Trophoblast cell (in vitro differentiated cells and primary cell): ENCODE results near the gene GALNT16.

Experiments used
- DNase-seq, 2 donors: peaks; one replicate each; pipeline ENCODE4 v3.0.0-alpha.2; 2016
- H2AFZ ChIP-seq: 2 replicates; pipeline ENCODE4 v1.6.1; 2013; ENCODE audit warnings: low read length, moderate library complexity, mild to moderate bottlenecking; ENCODE audit not compliant: insufficient read depth, poor library complexity
- H2AK5ac ChIP-seq: 2 replicates; pipeline ENCODE4 v1.6.1; 2013; ENCODE audit warnings: mild to moderate bottlenecking, low read length
- H2BK120ac ChIP-seq: 2 replicates; pipeline ENCODE4 v1.6.1; 2013; ENCODE audit warnings: low read length, mild to moderate bottlenecking, moderate library complexity; ENCODE audit not compliant: insufficient read depth, poor library complexity
- H2BK12ac ChIP-seq: 2 replicates; pipeline ENCODE4 v1.6.1; 2013; ENCODE audit warnings: mild to moderate bottlenecking, low read length, moderate library complexity
- H2BK5ac ChIP-seq: 2 replicates; pipeline ENCODE4 v1.6.1; 2013; ENCODE audit warnings: low read length, low read depth, moderate library complexity, mild to moderate bottlenecking; ENCODE audit not compliant: poor library complexity
- H3K14ac ChIP-seq: 2 replicates; pipeline ENCODE4 v1.6.1; 2013; ENCODE audit warnings: mild to moderate bottlenecking, low read length
- H3K18ac ChIP-seq: 2 replicates; pipeline ENCODE4 v1.6.1; 2013; ENCODE audit warnings: mild to moderate bottlenecking, low read length
- H3K23ac ChIP-seq: 2 replicates; pipeline ENCODE4 v1.6.1; 2013; ENCODE audit warnings: low read length
- H3K27ac ChIP-seq: 2 replicates; pipeline ENCODE4 v1.5.1; 2013; ENCODE audit warnings: low read depth, mild to moderate bottlenecking, inconsistent platforms, low read length, moderate library complexity
- H3K27me3 ChIP-seq: 2 replicates; pipeline ENCODE4 v1.6.1; 2013; ENCODE audit warnings: inconsistent platforms, mild to moderate bottlenecking, low read length, moderate library complexity; ENCODE audit not compliant: insufficient read depth
- H3K36me3 ChIP-seq, 2 experiments: 1 replicate in 1 of 2; 2 replicates in 1 of 2; pipeline ENCODE4 v1.6.1; 2013; ENCODE audit warnings: low read length in 2 of 2, mild to moderate bottlenecking in 2 of 2, moderate library complexity in 1 of 2; ENCODE audit not compliant: insufficient read depth in 2 of 2, control insufficient read depth in 1 of 2
- H3K4ac ChIP-seq: 2 replicates; pipeline ENCODE4 v1.6.1; 2013; ENCODE audit warnings: low read depth, mild to moderate bottlenecking, low read length, moderate library complexity
- H3K4me1 ChIP-seq, 2 experiments: 1 replicate in 1 of 2; 2 replicates in 1 of 2; pipeline ENCODE4 v1.6.1; 2013; ENCODE audit warnings: low read length in 2 of 2, mild to moderate bottlenecking in 2 of 2, moderate library complexity in 1 of 2; ENCODE audit not compliant: insufficient read depth in 2 of 2, control insufficient read depth in 1 of 2
- H3K4me2 ChIP-seq: 2 replicates; pipeline ENCODE4 v1.6.1; 2013; ENCODE audit warnings: inconsistent platforms, mild to moderate bottlenecking, low read length, moderate library complexity
- H3K4me3 ChIP-seq: 2 replicates; pipeline ENCODE4 v1.5.1; 2013; ENCODE audit warnings: mild to moderate bottlenecking, low read depth, low read length, inconsistent platforms
- H3K79me1 ChIP-seq: one replicate; pipeline ENCODE4 v1.6.1; 2013; ENCODE audit warnings: low read length
- H3K79me2 ChIP-seq: 2 replicates; pipeline ENCODE4 v1.6.1; 2013; ENCODE audit warnings: low read length, mild to moderate bottlenecking; ENCODE audit not compliant: control insufficient read depth, insufficient read depth, poor library complexity
- H3K9ac ChIP-seq: 2 replicates; pipeline ENCODE4 v1.6.1; 2013; ENCODE audit warnings: mild to moderate bottlenecking, low read length
- H3K9me3 ChIP-seq: 2 replicates; pipeline ENCODE4 v1.6.1; 2013; ENCODE audit warnings: low read depth, mild to moderate bottlenecking, control low read depth, inconsistent platforms, low read length; ENCODE audit not compliant: insufficient read depth
- H4K12ac ChIP-seq: 2 replicates; pipeline ENCODE4 v1.6.1; 2013; ENCODE audit warnings: low read depth, mild to moderate bottlenecking, low read length, moderate library complexity
- H4K8ac ChIP-seq: 2 replicates; pipeline ENCODE4 v1.6.1; 2013; ENCODE audit warnings: low read depth, mild to moderate bottlenecking, low read length, moderate library complexity
- H4K91ac ChIP-seq: one replicate; pipeline ENCODE4 v1.6.1; 2013; ENCODE audit warnings: low read depth, mild to moderate bottlenecking, low read length, moderate library complexity
- WGBS: extraction: QIAGEN DNeasy Blood & Tissue Kit; methylation state at CpG from one replicate; pipeline ENCODE4 v1.1.7; 2013; ENCODE audit warnings: missing lambda C conversion rate; ENCODE audit not compliant: insufficient read length, insufficient coverage; ENCODE audit errors: extremely low coverage; 5-methylcytosine and 5-hydroxymethylcytosine counted together

Gene GALNT16

DNA sequence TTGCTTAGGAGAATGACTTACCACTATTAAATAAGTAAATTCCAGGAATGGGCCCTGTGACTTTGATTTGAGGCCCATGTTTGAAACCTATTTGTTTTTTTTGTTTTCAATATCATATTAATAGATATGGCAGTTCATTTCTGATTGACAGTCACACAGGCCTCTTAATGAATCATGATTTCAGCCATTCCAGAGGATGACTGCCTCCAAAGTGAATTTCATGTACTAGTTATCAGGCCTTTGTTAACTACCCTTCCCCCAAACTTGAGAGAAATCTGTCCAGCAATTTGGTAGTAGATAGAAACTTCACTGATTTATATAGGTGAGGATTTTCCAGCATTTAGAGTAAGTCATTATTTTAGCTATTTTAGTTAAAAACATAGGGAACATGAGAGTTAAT lies 25.9 kb upstream of the GALNT16 start:
- H3K14ac ChIP-seq, result no peak overlapping the region
- no peaks in the 10 kb centered on the region for H3K27me3 ChIP-seq
- no peaks in the 10 kb centered on the region for H3K79me2 ChIP-seq
- no peak overlapping the region for H3K18ac ChIP-seq
- H3K4me1 ChIP-seq, result peaks cover 0 to 2% of the 10 kb centered on the region in 2 experiments
- H4K91ac ChIP-seq, result no peak overlapping the region
- no peaks in the 10 kb centered on the region for H3K9me3 ChIP-seq
- no peak overlapping the region for H4K12ac ChIP-seq
- H2BK12ac ChIP-seq, result no peak overlapping the region
- no peak overlapping the region for H2BK120ac ChIP-seq
- H3K4me2 ChIP-seq, result no peak overlapping the region
- peaks cover 11 to 20% of the 10 kb centered on the region in 2 experiments for H3K36me3 ChIP-seq
- no peak overlapping the region for H2AK5ac ChIP-seq
- no peak overlapping the region for H3K27ac ChIP-seq
- no peak overlapping the region for H2AFZ ChIP-seq
- H3K4me3 ChIP-seq, result no peak overlapping the region
- DNase-seq, result no peak
- no peak overlapping the region for H3K4ac ChIP-seq
- no peak overlapping the region for H3K9ac ChIP-seq
- H2BK5ac ChIP-seq, result no peak overlapping the region
- H4K8ac ChIP-seq, result no peak overlapping the region
- H3K79me1 ChIP-seq, result no peaks in the 10 kb centered on the region
- no peak overlapping the region for H3K23ac ChIP-seq

DNA sequence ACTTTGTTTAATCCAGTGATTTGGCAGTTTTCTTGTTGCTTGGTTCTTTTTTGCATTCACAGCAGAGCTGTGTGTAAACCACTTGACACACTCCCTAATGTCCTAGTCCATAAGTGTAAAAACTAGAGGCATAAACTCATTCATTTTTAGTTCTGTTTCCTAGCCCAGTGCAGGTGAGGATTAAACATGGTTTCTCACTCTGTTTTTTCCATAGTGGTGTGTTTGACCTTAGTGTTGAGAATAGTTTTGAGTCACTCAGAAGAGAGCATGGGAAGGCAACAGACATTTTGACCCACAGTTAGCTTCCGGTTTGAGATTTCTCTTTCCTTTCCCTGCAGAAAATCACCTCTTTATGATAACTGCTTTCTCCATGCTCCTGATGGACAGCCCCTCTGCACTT lies 24.2 kb upstream of the GALNT16 start:
- whole genome bisulfite sequencing, result no CpG with 5 or more reads among the region's 1 CpG
- Histone ChIP-seq H2AFZ (no peak overlapping the region), H2AK5ac (no peak overlapping the region)

DNA sequence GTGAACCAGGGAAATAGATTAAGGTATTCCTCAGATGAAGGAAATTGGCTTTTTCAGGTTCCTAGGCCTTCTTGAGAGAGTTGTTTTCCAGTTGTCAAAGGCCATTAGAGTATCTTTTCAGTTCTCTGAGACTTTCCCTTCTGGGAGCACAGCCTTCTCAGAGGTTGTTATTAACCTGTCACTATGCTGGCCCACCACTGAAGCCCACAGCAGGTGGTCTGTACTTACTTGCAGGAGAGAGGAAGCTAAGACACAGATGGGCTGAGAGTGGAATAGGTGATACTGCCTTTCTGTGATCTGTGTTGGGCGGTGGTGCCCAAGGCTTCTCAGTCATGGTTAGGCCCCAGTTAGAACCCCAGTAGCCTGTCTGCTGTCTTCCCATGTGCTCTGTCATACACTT lies 22.8 kb upstream of the GALNT16 start:
- H4K8ac ChIP-seq, result no peak overlapping the region
- peaks cover 9 to 22% of the 10 kb centered on the region in 2 experiments for H3K36me3 ChIP-seq
- H2AFZ ChIP-seq, result no peak overlapping the region
- H3K79me2 ChIP-seq, result no peaks in the 10 kb centered on the region
- H3K27ac ChIP-seq, result no peak overlapping the region
- no peak for DNase-seq
- no peak overlapping the region for H2BK12ac ChIP-seq
- no peak overlapping the region for H3K9ac ChIP-seq
- H3K9me3 ChIP-seq, result no peaks in the 10 kb centered on the region
- no peak overlapping the region for H2AK5ac ChIP-seq
- no peak overlapping the region for H3K4me2 ChIP-seq
- H4K91ac ChIP-seq, result no peak overlapping the region
- no CpG with 5 or more reads among the region's 1 CpG for whole genome bisulfite sequencing
- H3K4me3 ChIP-seq, result no peak overlapping the region
- H3K27me3 ChIP-seq, result no peaks in the 10 kb centered on the region
- no peaks in the 10 kb centered on the region for H3K79me1 ChIP-seq
- no peak overlapping the region for H4K12ac ChIP-seq
- no peaks in the 10 kb centered on the region for H3K4me1 ChIP-seq
- H3K4ac ChIP-seq, result no peak overlapping the region
- no peak overlapping the region for H3K23ac ChIP-seq
- no peak overlapping the region for H3K18ac ChIP-seq
- no peak overlapping the region for H2BK120ac ChIP-seq
- no peak overlapping the region for H3K14ac ChIP-seq
- no peak overlapping the region for H2BK5ac ChIP-seq

More for the DNA sequence above, 24.2 kb upstream of the GALNT16 start:
- Histone ChIP-seq H2BK120ac (no peak overlapping the region), H3K23ac (no peak overlapping the region), H3K36me3 (peaks cover 9 to 20% of the 10 kb centered on the region in 2 experiments), H3K9ac (no peak overlapping the region), H3K79me1 (no peaks in the 10 kb centered on the region), H3K18ac (no peak overlapping the region), H4K12ac (no peak overlapping the region), H3K9me3 (no peaks in the 10 kb centered on the region), H4K91ac (no peak overlapping the region), H3K14ac (no peak overlapping the region), H3K4ac (no peak overlapping the region), H3K27ac (no peak overlapping the region), H3K4me2 (no peak overlapping the region), H3K79me2 (no peaks in the 10 kb centered on the region), H2BK12ac (no peak overlapping the region), H3K4me3 (no peak overlapping the region), H2BK5ac (no peak overlapping the region), H3K4me1 (peaks cover 0 to 2% of the 10 kb centered on the region in 2 experiments), H4K8ac (no peak overlapping the region), H3K27me3 (no peaks in the 10 kb centered on the region)
- no peak for DNase-seq

DNA sequence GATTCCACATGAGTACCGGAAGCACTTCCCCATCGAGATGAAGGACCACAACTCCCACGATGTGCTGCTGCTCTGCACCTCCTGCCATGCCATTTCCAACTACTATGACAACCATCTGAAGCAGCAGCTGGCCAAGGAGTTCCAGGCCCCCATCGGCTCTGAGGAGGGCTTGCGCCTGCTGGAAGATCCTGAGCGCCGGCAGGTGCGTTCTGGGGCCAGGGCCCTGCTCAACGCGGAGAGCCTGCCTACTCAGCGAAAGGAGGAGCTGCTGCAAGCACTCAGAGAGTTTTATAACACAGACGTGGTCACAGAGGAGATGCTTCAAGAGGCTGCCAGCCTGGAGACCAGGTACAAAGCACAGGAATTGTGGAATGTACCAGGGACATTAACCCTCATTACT lies 22.4 kb upstream of the GALNT16 start:
- Histone ChIP-seq H2AK5ac (no peak overlapping the region), H4K12ac (no peak overlapping the region), H3K4me2 (no peak overlapping the region), H3K4ac (no peak overlapping the region), H2AFZ (no peak overlapping the region), H3K27me3 (no peaks in the 10 kb centered on the region), H3K9ac (no peak overlapping the region), H3K79me2 (no peaks in the 10 kb centered on the region), H3K36me3 (peaks cover 9 to 22% of the 10 kb centered on the region in 2 experiments), H3K79me1 (no peaks in the 10 kb centered on the region), H4K8ac (no peak overlapping the region), H3K18ac (no peak overlapping the region), H3K9me3 (no peaks in the 10 kb centered on the region), H3K23ac (no peak overlapping the region), H3K14ac (no peak overlapping the region), H3K4me3 (no peak overlapping the region), H2BK5ac (no peak overlapping the region), H3K4me1 (no peaks in the 10 kb centered on the region), H2BK120ac (no peak overlapping the region), H3K27ac (no peak overlapping the region), H2BK12ac (no peak overlapping the region), H4K91ac (no peak overlapping the region)
- DNase-seq, result no peak
- WGBS, result no CpG with 5 or more reads among the region's 12 CpGs
